ENCODE results near the gene NUMA1. TPM values are rescaled to one million over a fixed set of nuclear protein-coding genes. Genes with fewer than 3 reads are reported as not detected.

Gene NUMA1
- total and polyA plus RNA-seq, 2 of the 13 experiments (the other 11 are each of a cell fraction or from before 2014, with no cell fraction given): 57.3 to 60.2 TPM

DNA sequence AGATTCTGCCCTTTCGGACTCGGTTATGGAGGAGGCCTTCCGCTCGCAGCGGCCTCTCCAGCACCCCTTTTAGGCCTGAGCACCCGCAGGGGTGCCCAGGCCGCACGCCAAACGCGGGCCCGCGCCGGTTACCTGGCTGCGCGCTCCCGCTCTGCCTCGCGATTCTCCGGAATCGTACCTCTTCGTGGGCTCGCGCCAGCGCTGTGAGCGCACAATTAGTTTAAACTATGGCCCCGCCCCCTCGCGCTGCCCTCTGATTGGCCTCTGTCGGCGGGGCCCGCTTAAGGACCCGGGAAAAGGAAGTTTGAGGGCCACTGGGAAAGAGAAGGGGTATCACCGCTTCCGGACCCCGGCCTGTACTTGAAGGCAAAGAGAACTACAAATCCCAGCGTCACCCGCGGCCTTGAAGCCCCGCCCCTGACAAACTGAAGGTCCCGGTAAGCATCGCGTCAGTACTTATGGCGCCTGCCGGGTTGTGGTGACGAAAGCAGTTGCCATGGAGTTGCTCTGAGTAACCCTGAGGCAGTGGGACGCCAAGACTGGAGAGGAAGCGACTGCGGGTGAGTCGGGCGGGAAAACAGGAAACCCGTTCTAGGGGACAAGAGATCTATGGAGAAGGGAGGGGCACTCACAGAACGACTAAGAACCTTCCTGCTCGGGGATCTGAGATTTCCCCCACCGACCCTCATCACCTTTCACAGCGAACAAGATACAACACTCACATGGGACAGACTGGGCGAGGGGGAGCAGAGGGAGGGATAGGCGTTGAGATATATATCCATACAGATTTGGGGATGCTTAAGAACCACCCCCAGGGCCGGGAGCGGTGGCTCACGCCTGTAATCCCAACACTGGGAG is at the start of gene NUMA1, which contains the start of gene LRRC51 (continued):
- TF ChIP-seq, protein P1, sequence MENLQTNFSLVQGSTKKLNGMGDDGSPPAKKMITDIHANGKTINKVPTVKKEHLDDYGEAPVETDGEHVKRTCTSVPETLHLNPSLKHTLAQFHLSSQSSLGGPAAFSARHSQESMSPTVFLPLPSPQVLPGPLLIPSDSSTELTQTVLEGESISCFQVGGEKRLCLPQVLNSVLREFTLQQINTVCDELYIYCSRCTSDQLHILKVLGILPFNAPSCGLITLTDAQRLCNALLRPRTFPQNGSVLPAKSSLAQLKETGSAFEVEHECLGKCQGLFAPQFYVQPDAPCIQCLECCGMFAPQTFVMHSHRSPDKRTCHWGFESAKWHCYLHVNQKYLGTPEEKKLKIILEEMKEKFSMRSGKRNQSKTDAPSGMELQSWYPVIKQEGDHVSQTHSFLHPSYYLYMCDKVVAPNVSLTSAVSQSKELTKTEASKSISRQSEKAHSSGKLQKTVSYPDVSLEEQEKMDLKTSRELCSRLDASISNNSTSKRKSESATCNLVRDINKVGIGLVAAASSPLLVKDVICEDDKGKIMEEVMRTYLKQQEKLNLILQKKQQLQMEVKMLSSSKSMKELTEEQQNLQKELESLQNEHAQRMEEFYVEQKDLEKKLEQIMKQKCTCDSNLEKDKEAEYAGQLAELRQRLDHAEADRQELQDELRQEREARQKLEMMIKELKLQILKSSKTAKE (CRISPR knock-in tag; IDR thresholded peaks at IDR 0.05; ENCODE audit: borderline replicate concordance): no peak
- TF ChIP-seq ZNF615 (CRISPR knock-in tag; IDR thresholded peaks at IDR 0.05; ENCODE audit: borderline replicate concordance) (no peak), ZBTB7A (CRISPR knock-in tag; IDR thresholded peaks at IDR 0.05) (no peak), ZKSCAN5 (CRISPR knock-in tag; IDR thresholded peaks at IDR 0.05) (no peak), NFKB2 (CRISPR knock-in tag; IDR thresholded peaks at IDR 0.05; ENCODE audit: borderline replicate concordance) (no peak; the same call in 1 of the 2 replicates), CEBPB (IDR thresholded peaks at IDR 0.05; ENCODE audit: borderline replicate concordance, low read depth, low read length) (peak; percentile 41; the same call in 1 of the 2 replicates), ZNF792 (CRISPR knock-in tag; IDR thresholded peaks at IDR 0.05) (no peak), GATAD2A (CRISPR knock-in tag; IDR thresholded peaks at IDR 0.05) (peak; percentile 34; the same call in 1 of the 2 replicates), ZNF451 (CRISPR knock-in tag; IDR thresholded peaks at IDR 0.05) (no peak), ZNF891 (CRISPR knock-in tag; IDR thresholded peaks at IDR 0.05) (no peak), ZSCAN29 (CRISPR knock-in tag; conservative IDR thresholded peaks at IDR 0.05) (no peak), HES4 (CRISPR knock-in tag; IDR thresholded peaks at IDR 0.05; ENCODE audit: borderline replicate concordance) (no peak), PAWR (CRISPR knock-in tag; IDR thresholded peaks at IDR 0.05; ENCODE audit: borderline replicate concordance) (no peak), ZNF251 (CRISPR knock-in tag; IDR thresholded peaks at IDR 0.05) (no peak), DPF2 (CRISPR knock-in tag; IDR thresholded peaks at IDR 0.05; ENCODE audit: borderline replicate concordance, low read depth) (no peak), RCOR2 (CRISPR knock-in tag; IDR thresholded peaks at IDR 0.05) (no peak), ZMAT3 (CRISPR knock-in tag; conservative IDR thresholded peaks at IDR 0.05) (no peak)
- TF ChIP-seq, protein P2, sequence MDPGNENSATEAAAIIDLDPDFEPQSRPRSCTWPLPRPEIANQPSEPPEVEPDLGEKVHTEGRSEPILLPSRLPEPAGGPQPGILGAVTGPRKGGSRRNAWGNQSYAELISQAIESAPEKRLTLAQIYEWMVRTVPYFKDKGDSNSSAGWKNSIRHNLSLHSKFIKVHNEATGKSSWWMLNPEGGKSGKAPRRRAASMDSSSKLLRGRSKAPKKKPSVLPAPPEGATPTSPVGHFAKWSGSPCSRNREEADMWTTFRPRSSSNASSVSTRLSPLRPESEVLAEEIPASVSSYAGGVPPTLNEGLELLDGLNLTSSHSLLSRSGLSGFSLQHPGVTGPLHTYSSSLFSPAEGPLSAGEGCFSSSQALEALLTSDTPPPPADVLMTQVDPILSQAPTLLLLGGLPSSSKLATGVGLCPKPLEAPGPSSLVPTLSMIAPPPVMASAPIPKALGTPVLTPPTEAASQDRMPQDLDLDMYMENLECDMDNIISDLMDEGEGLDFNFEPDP (CRISPR knock-in tag; conservative IDR thresholded peaks at IDR 0.05): no peak
- TF ChIP-seq, protein P3, sequence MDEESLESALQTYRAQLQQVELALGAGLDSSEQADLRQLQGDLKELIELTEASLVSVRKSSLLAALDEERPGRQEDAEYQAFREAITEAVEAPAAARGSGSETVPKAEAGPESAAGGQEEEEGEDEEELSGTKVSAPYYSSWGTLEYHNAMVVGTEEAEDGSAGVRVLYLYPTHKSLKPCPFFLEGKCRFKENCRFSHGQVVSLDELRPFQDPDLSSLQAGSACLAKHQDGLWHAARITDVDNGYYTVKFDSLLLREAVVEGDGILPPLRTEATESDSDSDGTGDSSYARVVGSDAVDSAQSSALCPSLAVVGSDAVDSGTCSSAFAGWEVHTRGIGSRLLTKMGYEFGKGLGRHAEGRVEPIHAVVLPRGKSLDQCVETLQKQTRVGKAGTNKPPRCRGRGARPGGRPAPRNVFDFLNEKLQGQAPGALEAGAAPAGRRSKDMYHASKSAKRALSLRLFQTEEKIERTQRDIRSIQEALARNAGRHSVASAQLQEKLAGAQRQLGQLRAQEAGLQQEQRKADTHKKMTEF (CRISPR knock-in tag; IDR thresholded peaks at IDR 0.05): peak; percentile 59; the same call in 1 of the 2 replicates
- TF ChIP-seq, protein P4, sequence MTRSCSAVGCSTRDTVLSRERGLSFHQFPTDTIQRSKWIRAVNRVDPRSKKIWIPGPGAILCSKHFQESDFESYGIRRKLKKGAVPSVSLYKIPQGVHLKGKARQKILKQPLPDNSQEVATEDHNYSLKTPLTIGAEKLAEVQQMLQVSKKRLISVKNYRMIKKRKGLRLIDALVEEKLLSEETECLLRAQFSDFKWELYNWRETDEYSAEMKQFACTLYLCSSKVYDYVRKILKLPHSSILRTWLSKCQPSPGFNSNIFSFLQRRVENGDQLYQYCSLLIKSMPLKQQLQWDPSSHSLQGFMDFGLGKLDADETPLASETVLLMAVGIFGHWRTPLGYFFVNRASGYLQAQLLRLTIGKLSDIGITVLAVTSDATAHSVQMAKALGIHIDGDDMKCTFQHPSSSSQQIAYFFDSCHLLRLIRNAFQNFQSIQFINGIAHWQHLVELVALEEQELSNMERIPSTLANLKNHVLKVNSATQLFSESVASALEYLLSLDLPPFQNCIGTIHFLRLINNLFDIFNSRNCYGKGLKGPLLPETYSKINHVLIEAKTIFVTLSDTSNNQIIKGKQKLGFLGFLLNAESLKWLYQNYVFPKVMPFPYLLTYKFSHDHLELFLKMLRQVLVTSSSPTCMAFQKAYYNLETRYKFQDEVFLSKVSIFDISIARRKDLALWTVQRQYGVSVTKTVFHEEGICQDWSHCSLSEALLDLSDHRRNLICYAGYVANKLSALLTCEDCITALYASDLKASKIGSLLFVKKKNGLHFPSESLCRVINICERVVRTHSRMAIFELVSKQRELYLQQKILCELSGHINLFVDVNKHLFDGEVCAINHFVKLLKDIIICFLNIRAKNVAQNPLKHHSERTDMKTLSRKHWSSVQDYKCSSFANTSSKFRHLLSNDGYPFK (CRISPR knock-in tag; IDR thresholded peaks at IDR 0.05; ENCODE audit: borderline replicate concordance): peak; percentile 72; the same call in 1 of the 2 replicates
- TF ChIP-seq, protein P5, sequence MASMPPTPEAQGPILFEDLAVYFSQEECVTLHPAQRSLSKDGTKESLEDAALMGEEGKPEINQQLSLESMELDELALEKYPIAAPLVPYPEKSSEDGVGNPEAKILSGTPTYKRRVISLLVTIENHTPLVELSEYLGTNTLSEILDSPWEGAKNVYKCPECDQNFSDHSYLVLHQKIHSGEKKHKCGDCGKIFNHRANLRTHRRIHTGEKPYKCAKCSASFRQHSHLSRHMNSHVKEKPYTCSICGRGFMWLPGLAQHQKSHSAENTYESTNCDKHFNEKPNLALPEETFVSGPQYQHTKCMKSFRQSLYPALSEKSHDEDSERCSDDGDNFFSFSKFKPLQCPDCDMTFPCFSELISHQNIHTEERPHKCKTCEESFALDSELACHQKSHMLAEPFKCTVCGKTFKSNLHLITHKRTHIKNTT (CRISPR knock-in tag; IDR thresholded peaks at IDR 0.05): no peak
